Right renal pelvis (tissue), 4 donors: ENCODE results near the gene CUBN. TPM values are rescaled to one million over a fixed set of nuclear protein-coding genes. Genes with fewer than 3 reads are reported as not detected.

Experiments used
- DNase-seq, 4 donors: peaks; one replicate each; pipeline ENCODE4 v3.0.0-alpha.2; 2013; ENCODE audit warnings: low read depth in 4 of 4, low spot score in 3 of 4, missing footprints in 1 of 4
- polyA plus RNA-seq, 4 donors: library from polyadenylated mRNA; unstranded; fragments of 120-200 nt; gene quantifications; one replicate each; pipeline ENCODE4 v1.2.1, GENCODE V29; 2013; ENCODE audit not compliant: insufficient read length in 4 of 4

Gene CUBN
- polyA plus RNA-seq, 4 donors, result 165 to 260 (median 180) TPM

DNA sequence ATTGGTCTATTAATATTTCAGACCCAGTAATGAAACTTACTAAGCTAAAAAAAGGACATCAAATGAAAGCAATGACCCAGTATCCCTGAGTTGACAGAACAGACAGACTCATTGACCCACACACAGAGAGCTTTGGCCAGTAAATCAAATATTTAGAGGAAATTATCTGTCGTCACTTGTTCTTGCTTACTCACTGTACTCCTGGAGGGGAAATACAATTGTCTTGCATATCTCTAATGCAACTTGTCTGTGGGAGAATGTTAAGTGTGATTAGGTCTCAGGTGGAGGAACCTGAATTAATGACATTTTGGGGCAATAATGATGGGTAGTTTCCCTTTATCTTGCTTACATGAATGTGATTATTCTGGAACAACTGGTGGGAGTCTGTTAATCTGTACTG is 80.4 kb downstream of the CUBN start:
- DNase-seq, result no peak

DNA sequence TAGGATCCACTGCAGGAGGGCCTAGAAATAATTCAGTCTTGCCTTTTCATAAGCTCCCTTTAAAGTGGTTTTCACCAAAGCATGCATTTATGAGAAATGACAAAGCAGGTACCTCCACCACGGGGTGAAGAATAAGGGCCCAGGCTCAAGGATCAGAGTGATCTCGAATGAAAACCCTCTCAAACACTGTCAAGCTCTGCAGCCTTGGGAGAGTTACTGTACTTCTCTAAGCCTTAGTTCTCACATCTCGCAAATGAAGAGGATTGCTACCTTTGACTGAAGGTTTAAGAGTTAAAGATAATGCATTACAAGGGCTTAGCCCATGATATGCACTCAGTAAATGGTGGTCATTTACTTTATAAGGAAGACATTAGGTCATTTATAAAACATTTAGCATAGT is 81.7 kb downstream of the CUBN start:
- no peak for DNase-seq

DNA sequence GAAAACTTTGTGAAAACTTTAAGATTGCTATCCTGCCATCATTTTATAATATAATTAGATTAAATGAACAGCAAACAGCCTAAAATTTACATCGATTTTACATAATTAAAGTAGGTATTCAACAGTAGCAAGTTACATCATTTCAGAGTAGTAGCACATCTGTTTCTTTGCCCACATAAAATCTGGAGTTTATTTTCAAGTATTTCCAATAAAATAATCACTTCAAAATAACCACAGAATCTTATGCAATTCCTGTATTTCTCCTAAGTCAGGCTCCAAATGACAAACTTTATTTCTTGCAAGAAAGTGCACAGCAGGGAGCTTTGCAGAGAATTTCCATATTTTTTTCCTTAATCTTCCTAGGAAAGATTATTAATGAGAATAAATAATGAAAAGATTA is 82.6 kb downstream of the CUBN start:
- no peak for DNase-seq

DNA sequence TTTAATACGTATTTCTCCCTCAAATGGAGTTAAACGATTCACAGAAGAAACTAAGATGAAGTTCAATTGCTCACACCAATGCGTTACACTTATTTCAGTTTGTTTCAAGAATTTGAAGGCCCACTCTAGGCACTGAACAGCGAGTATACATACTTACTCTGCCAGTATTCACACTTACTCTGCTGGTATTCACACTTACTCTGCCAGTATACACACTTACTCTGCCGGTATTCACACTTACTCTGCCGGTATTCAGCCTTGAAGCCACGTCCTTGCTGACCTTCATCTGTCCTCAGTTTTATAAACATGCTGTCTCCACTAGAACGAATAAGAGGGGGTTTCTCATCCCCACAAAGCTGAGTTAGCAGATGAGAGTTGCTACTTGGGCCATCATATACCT is 86.0 kb downstream of the CUBN start:
- no peak for DNase-seq

DNA sequence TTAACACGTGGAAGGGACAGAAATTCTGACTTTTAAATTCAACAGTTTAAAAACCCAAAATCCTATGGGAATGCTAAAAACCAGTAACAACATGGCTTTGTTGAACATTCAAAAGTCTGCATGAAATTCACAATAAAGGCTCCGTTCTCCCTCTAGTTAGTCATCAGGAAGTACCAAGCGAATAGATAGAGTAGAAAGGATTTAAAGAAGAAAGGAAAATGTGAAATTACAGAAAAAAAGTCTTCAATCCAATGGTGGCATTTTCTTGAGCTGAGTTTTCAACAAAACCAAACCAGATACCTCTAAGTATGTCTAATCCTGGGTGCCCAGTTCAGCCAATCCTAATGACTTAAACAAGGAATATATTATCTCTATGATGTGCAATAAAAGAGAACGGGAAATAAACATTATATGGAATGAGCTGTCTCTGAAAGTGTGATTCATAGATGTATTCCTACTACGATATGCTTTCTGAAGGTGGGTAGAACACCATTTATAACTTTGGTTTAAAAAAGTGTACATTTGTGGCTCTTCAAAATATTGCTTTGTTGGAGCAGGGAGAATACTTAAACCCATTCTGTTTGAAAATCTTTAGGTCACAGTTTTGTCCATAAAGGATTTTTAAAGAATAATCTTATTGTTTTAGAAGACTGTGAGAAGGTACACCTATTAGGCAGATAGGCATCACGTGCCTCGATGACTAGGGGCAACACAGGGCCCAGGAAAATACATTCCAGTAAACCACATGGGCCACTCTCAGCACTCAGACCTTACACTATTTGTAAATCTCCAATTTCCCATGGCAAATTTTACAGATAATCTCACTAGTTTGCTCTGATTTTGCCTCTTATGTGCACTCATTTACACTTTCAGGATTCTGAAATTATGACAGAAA is 87.7 kb downstream of the CUBN start:
- DNase-seq, result no peak

GRCh38 chr10:17038627-17039026 is 91.0 kb downstream of the CUBN start:
- DNase-seq, result no peak

GRCh38 chr10:17037910-17038309 is 91.7 kb downstream of the CUBN start:
- no peak for DNase-seq

- no peak for DNase-seq
Measured at GRCh38 chr10:17035446-17035845, 94.2 kb downstream of the CUBN start.

DNA sequence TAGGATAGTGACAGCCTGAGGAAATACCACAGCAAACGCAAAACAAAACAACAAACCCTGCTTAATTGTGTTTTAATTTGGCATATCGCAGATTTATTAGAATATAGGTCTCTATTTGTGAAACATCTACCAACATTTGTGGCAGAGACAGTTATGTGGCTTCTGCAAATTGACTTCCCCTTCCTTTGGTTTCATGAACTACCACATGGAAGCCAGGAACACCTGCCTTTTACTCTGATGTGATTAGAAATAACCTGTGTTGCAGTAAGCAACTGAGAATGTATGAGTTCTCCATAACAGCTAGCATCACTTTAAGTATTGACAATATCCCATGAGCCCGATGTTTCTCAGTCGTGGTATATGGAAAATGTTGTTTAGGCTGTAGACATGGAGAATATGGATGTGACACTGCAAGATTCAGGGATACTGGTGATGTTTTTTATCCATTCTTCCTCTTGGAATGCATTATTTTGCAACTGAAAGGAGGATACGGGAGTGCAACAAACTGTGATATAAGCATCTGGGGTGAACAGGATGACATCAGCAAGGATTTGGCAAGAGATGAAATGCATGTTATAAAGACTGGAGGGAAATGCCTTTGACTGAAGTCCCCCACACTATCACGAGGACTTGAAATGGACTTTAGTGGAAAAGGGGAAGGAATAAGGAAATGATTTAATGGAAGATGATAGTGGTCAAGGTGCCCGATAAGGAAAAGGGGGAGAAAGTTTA is 95.9 kb downstream of the CUBN start:
- DNase-seq, result no peak

- no peak for DNase-seq
Measured at GRCh38 chr10:17031637-17032635, 97.7 kb downstream of the CUBN start.

- DNase-seq, result no peak
Measured at GRCh38 chr10:17029581-17030271, 99.9 kb downstream of the CUBN start.

DNA sequence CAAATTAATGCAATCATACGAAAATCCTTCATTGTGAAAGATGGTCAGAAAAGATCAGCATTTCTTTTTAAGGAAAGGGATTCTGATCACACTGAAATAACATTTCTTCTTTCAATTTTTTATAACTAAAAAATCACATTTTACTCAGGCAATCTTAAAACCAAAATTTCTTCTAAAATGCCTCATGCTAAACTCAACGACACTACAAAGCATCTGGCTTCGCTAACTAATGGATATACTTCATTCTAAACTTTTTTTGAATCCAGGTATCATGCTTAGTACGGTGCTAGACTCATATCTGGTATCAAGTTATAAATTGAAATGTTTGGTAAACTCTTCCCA is 100.4 kb downstream of the CUBN start:
- DNase-seq, result no peak

DNA sequence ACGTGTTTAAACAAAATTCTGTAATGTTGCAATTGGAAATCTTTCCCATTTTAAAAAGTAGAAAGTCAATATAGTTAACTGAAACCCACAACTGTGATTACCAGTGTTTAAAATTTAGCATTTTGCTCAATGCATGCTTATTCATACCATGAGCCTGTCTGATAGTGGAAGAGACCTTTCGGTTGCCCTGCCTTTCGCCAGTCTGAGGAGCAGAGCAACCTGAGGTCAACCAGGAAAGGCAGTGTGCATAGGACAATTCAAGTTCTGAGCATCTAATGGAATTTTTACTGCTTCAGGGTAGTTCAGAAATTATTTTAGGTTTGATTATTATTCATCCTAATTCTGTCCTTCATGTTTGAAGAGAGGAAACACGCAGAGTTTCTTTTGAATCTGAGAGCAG is 100.8 kb downstream of the CUBN start:
- DNase-seq, result no peak

DNA sequence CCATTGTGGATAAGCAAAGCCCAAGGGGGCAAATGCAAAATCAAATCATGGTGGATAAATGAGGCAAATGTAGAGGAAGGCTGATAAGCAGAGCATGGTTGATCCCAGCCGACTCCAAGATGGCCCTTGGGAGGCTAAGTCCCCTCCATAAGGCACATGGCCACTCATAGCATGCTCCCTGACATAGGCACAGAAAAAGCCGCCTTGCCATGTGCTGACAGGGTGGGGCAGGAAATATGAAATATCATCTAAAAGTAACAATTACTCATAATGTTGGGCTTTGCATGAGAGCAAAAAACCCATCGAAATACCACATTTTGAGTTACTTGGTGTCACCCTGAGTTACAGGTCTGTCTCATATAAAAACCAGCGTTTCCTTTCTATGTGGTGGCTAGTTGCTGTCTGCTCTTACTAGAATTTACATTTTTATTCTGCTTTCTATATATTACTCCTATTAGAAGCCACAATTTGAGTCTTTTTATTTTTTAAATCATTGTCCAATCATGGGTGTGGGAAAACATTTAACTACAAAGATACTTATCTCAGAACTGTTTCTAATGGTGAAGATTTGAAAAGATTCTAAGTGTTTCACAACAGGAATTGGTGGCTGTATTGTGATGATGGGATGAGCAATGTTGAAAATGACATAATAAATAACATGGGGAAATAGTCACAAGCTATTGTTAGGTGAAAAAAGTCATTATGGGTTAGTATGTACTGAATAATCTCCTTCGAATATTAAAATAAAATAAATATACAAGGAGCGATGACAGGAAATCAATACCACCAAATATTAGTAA is 102.7 kb downstream of the CUBN start:
- DNase-seq, result no peak

GRCh38 chr10:17025444-17026295 is 103.9 kb downstream of the CUBN start:
- no peak for DNase-seq

DNA sequence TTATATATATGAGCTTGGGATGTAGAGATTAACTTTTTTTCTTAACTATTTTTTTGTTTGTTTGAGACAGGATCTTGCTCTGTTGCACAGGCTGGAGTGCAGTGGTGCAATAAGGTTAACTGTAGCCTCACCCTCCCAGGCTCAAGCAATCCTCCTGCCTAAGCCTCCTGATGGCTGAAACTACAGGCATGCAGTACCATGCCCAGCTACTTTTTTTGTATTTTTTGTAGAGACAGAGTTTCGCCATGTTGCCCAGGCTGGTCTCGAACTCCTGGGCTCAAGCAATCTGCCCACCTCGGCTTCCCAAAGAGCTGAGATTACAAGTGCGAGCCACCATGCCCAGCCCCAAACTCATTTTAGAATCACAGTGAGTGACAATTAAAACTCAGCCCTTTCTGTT is 105.2 kb downstream of the CUBN start:
- DNase-seq, result no peak

GRCh38 chr10:17023386-17024298 is 106.0 kb downstream of the CUBN start:
- peak; percentile 33 to 56 (median 46) for DNase-seq
